Cardiac fibroblast (primary cell): ENCODE results near the gene TOR1AIP2.

Experiments
- DNase-seq, 2 donors: peaks; one replicate each; pipeline versions ENCODE4 v3.0.0 to v3.0.0-alpha.2; 2010; ENCODE audit warnings: low read depth in 2 of 2
- H3K4me3 ChIP-seq, 2 donors: replicated peaks in 1 of 2; 1 replicate in 1 of 2; 2 replicates in 1 of 2; pipeline ENCODE4 v1.5.1; 2011; ENCODE audit warnings: low read depth in 2 of 2, low read length in 2 of 2, mild to moderate bottlenecking in 2 of 2, moderate library complexity in 1 of 2
- CTCF ChIP-seq: IDR thresholded peaks from one replicate; pipeline ENCODE4 v1.5.1; 2011; ENCODE audit warnings: low read depth, mild to moderate bottlenecking, low read length, inconsistent platforms

The TOR1AIP2 gene

GRCh38 chr1:179826626-179827280, 50.9 kb downstream of the TOR1AIP2 start:
- no peak overlapping the region for H3K4me3 ChIP-seq
- DNase-seq: no peak
- TF ChIP-seq CTCF: no peak

- no peak for TF ChIP-seq CTCF
- H3K4me3 ChIP-seq: no peak overlapping the region
- no peak for DNase-seq
Observed at GRCh38 chr1:179825798-179826460, 51.7 kb downstream of the TOR1AIP2 start.

GRCh38 chr1:179825206-179825605, 52.4 kb downstream of the TOR1AIP2 start:
- no peak overlapping the region for H3K4me3 ChIP-seq
- no peak for TF ChIP-seq CTCF
- DNase-seq: no peak

GRCh38 chr1:179824265-179824664, 53.3 kb downstream of the TOR1AIP2 start:
- no peak for DNase-seq
- H3K4me3 ChIP-seq: no peak overlapping the region
- no peak for TF ChIP-seq CTCF

GRCh38 chr1:179823693-179824092, 53.9 kb downstream of the TOR1AIP2 start:
- no peak for TF ChIP-seq CTCF
- no peak overlapping the region for H3K4me3 ChIP-seq
- DNase-seq: no peak

- H3K4me3 ChIP-seq: no peak overlapping the region
- no peak for DNase-seq
- TF ChIP-seq CTCF: no peak
Observed at GRCh38 chr1:179822065-179822464, 55.5 kb downstream of the TOR1AIP2 start.
